Left cardiac atrium (tissue), 4 donors: ENCODE measurements around the gene RAB22A. TPM values are rescaled to one million over a fixed set of nuclear protein-coding genes. Genes with fewer than 3 reads are reported as not detected.
A peak's percentile ranks its signal among the peaks of the same experiment; 100 is the strongest.
"Not testable (repeated sequence)": the region's sequence is repeated elsewhere in the genome, so short reads cannot be mapped to it uniquely, and the experiment has no call there.

ENCODE experiments used
- ATAC-seq, 2 donors: fragments of 200-7000 bp; cut with Tn5 transposase; one replicate each; pipeline ENCODE4 v1.9.1; 2020; ENCODE audit warnings: mild to moderate bottlenecking in 2 of 2, moderate library complexity in 2 of 2
- DNase-seq: peaks from one replicate; pipeline ENCODE4 v3.0.0-alpha.2; 2020
- intact Hi-C, 2 donors: fragments of 100-400 bp; cut with DNase I; formaldehyde crosslinking; loops; one replicate each; pipeline versions ENCODE4 v1.14.1 to v1.15.1; 2022 to 2023
- total RNA-seq, 2 donors: library from RNA; stranded (reverse); fragmentation: NEBNext Ultra II Directional; extraction: Animal tissue kit (Norgen Biotek cat#: 25700); gene quantifications; one replicate each; pipeline ENCODE4 v1.2.1, GENCODE V29; 2021
- donor health status: DM: no; HTN: yes; CAD: no.
- donor health status: DM: no; HTN: yes; CAD: no; lungs with severe emphysema.
- donor health status: DM: yes; HTN: yes; CAD: no.
- donor health status: Dilated cardiomyopathy.

Gene RAB22A
- total RNA-seq, 2 donors from 2014 or later, result 9.5 to 10.3 TPM

GRCh38 chr20:58330687-58331086 is 21.2 kb downstream of the RAB22A start:
- intact Hi-C loops, result no loop called here
- DNase-seq, result no peak
- peak; percentile 32 to 57 for ATAC-seq

- intact Hi-C loops, result no loop called here
- DNase-seq (no peak), ATAC-seq (no peak)
Observed at GRCh38 chr20:58331961-58332551, 22.5 kb downstream of the RAB22A start.

- intact Hi-C loops, result no loop called here
- no peak for DNase-seq
- ATAC-seq, result no peak
Observed at GRCh38 chr20:58339741-58340140, 30.2 kb downstream of the RAB22A start.

- ATAC-seq (no peak), DNase-seq (no peak)
- intact Hi-C loops, result no loop called here
Observed at GRCh38 chr20:58340151-58340550, 30.6 kb downstream of the RAB22A start.

GRCh38 chr20:58340853-58341252 is 31.3 kb downstream of the RAB22A start:
- ATAC-seq, result no peak
- intact Hi-C loops, result no loop called here
- no peak for DNase-seq

GRCh38 chr20:58342104-58342945 is 32.8 kb downstream of the RAB22A start:
- intact Hi-C loops, result no loop called here
- DNase-seq (no peak), ATAC-seq (no peak)

GRCh38 chr20:58344741-58345140 is 35.2 kb downstream of the RAB22A start:
- ATAC-seq (no peak), DNase-seq (no peak)
- intact Hi-C loops, result no loop called here

GRCh38 chr20:58349570-58349969 is 40.1 kb downstream of the RAB22A start:
- ATAC-seq, result no peak
- intact Hi-C loops, result no loop called here

GRCh38 chr20:58352468-58352867 is 43.0 kb downstream of the RAB22A start:
- ATAC-seq (no peak), DNase-seq (no peak)
- intact Hi-C loops, result no loop called here

More at GRCh38 chr20:58349570-58349969, 40.1 kb downstream of the RAB22A start:
- no peak for DNase-seq

GRCh38 chr20:58359441-58359840 is 49.9 kb downstream of the RAB22A start:
- DNase-seq, result no peak
- intact Hi-C loops, result no loop called here
- no peak for ATAC-seq

- intact Hi-C loops, result no loop called here
- ATAC-seq (no peak), DNase-seq (no peak)
Observed at GRCh38 chr20:58360936-58361335, 51.4 kb downstream of the RAB22A start.

- ATAC-seq (peak in 1 of 2 donors; percentile 60), DNase-seq (peak; percentile 40)
- intact Hi-C loops, result no loop called here
Observed at GRCh38 chr20:58361481-58362205, 52.1 kb downstream of the RAB22A start.

GRCh38 chr20:58362206-58362516 is 52.6 kb downstream of the RAB22A start:
- no peak for ATAC-seq
- DNase-seq, result no peak
- intact Hi-C loops, result no loop called here

GRCh38 chr20:58362970-58363369 is 53.5 kb downstream of the RAB22A start:
- DNase-seq, result no peak
- intact Hi-C loops, result no loop called here
- no peak for ATAC-seq

GRCh38 chr20:58366866-58367265 is 57.4 kb downstream of the RAB22A start:
- intact Hi-C loops, result no loop called here
- ATAC-seq (no peak), DNase-seq (no peak)

- DNase-seq, result no peak
- intact Hi-C loops, result no loop called here
Observed at GRCh38 chr20:58372806-58373205, 63.3 kb downstream of the RAB22A start.

GRCh38 chr20:58373296-58373695 is 63.8 kb downstream of the RAB22A start:
- ATAC-seq, DNase-seq, intact Hi-C loops: not testable (repeated sequence)

More at GRCh38 chr20:58372806-58373205, 63.3 kb downstream of the RAB22A start:
- ATAC-seq, result no peak

- intact Hi-C loops, result no loop called here
- no peak for DNase-seq
- ATAC-seq, result no peak
Observed at GRCh38 chr20:58374027-58374850, 64.7 kb downstream of the RAB22A start.
